ENCODE data around the gene KLHL6. TPM values are rescaled to one million over a fixed set of nuclear protein-coding genes. Genes with fewer than 3 reads are reported as not detected.

KLHL6 gene
- total RNA-seq, 6 donors from 2014 or later: 15.2 to 77.5 (median 25.6) TPM

DNA sequence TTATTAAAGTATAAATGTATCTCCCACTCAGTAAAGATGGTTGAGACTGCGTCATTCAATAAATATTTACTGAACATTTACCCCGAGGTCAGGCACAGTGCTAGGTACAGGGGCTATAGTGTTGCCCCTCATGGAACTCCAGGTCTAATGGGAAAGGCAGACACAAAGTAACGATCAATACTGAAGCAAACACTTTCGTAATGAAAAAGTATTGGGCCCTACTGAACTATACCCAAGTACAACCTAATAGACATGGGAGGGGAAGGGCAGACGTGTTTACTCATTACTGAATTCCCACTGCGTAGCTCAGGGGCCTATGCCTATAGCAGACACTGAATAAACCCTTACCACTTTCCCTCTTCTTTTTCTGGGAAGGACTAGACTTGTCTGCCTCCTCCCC lies 56.9 kb downstream of the KLHL6 start:
- H3K4me1 ChIP-seq: no peaks in the 10 kb centered on the region
- ATAC-seq (ENCODE audit: low FRiP score in 2 of 2) (no peak), DNase-seq (no peak)
- no peaks in the 10 kb centered on the region for H3K9me3 ChIP-seq
- TF ChIP-seq, protein P1, sequence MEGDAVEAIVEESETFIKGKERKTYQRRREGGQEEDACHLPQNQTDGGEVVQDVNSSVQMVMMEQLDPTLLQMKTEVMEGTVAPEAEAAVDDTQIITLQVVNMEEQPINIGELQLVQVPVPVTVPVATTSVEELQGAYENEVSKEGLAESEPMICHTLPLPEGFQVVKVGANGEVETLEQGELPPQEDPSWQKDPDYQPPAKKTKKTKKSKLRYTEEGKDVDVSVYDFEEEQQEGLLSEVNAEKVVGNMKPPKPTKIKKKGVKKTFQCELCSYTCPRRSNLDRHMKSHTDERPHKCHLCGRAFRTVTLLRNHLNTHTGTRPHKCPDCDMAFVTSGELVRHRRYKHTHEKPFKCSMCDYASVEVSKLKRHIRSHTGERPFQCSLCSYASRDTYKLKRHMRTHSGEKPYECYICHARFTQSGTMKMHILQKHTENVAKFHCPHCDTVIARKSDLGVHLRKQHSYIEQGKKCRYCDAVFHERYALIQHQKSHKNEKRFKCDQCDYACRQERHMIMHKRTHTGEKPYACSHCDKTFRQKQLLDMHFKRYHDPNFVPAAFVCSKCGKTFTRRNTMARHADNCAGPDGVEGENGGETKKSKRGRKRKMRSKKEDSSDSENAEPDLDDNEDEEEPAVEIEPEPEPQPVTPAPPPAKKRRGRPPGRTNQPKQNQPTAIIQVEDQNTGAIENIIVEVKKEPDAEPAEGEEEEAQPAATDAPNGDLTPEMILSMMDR (IDR thresholded peaks at IDR 0.05): no peak
- no peak for TF ChIP-seq EP300 (IDR thresholded peaks at IDR 0.05)
- no peak for TF ChIP-seq POLR2A (IDR thresholded peaks at IDR 0.05)
- no peak for TF ChIP-seq POLR2AphosphoS5 (IDR thresholded peaks at IDR 0.05)
- peaks cover 0 to 6% (median 0%) of the 10 kb centered on the region in 4 donors for H3K36me3 ChIP-seq
- WGBS, 2 donors: 85 to 87% methylated on average over 6 of the region's 6 CpGs
- H3K27ac ChIP-seq: no peak overlapping the region
- H3K27me3 ChIP-seq: no peaks in the 10 kb centered on the region
- no peak overlapping the region for H3K4me3 ChIP-seq

DNA sequence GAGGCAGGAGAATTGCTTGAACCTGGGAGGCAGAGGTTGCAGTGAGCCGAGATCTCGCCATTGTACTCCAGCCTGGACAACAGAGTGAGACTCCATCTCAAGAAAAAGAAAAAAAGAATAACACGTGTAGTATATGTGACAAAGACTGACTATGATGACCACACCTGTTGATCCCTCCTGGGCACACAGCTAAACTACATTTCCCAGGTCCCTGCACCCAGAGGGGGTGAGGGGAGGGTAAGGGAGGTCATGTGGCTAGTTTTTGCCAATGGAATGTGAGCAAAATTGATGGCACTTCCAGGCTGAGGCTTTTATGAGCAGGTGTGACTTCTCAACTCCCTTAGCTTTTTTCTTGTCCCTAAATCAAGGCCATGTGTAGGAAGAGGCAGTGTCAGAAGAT lies 58.2 kb downstream of the KLHL6 start:
- Histone ChIP-seq H3K4me3 (no peak overlapping the region), H3K36me3 (peaks cover 0 to 9% (median 4%) of the 10 kb centered on the region in 4 donors), H3K27me3 (no peaks in the 10 kb centered on the region), H3K9me3 (no peaks in the 10 kb centered on the region), H3K27ac (no peak overlapping the region), H3K4me1 (no peaks in the 10 kb centered on the region)
- ATAC-seq (ENCODE audit: low FRiP score in 2 of 2) (no peak), DNase-seq (peak in 1 of 2 donors; percentile 15)
- TF ChIP-seq POLR2AphosphoS5 (IDR thresholded peaks at IDR 0.05) (no peak), POLR2A (IDR thresholded peaks at IDR 0.05) (no peak), EP300 (IDR thresholded peaks at IDR 0.05) (no peak)
- TF ChIP-seq, protein P1 (IDR thresholded peaks at IDR 0.05): no peak
- WGBS, 2 donors: 95 to 96% methylated on average over 3 of the region's 3 CpGs

DNA sequence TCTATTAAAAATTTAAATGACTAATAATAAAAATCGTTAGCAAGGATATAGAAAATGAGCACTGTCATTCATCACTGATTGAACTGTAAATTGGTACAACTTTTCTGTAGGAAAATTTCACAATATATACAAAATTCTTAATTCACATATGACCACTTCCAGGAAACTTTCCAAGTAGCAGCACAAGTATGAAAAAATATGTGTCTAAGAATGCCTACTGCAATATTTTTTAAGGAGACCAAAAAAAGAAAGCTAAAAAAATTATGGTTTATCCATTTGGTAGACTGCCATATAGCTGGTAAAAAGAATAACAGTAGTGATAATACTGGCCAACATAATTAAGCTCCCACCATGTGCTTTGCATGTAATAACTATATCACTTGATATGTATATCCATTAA lies 59.2 kb downstream of the KLHL6 start:
- ATAC-seq (ENCODE audit: low FRiP score in 2 of 2): no peak
- TF ChIP-seq POLR2AphosphoS5 (IDR thresholded peaks at IDR 0.05) (no peak), POLR2A (IDR thresholded peaks at IDR 0.05) (no peak), EP300 (IDR thresholded peaks at IDR 0.05) (no peak)
- TF ChIP-seq, protein P1 (IDR thresholded peaks at IDR 0.05): no peak
- Histone ChIP-seq H3K27ac (no peak overlapping the region), H3K4me1 (peaks cover 0 to 4% (median 0%) of the 10 kb centered on the region in 4 donors), H3K27me3 (no peaks in the 10 kb centered on the region), H3K9me3 (no peaks in the 10 kb centered on the region), H3K36me3 (peaks cover 0 to 18% (median 4%) of the 10 kb centered on the region in 4 donors), H3K4me3 (no peak overlapping the region)
- DNase-seq: no peak
- WGBS, 2 donors: 95 to 100% methylated on average over 1 of the region's 1 CpG

DNA sequence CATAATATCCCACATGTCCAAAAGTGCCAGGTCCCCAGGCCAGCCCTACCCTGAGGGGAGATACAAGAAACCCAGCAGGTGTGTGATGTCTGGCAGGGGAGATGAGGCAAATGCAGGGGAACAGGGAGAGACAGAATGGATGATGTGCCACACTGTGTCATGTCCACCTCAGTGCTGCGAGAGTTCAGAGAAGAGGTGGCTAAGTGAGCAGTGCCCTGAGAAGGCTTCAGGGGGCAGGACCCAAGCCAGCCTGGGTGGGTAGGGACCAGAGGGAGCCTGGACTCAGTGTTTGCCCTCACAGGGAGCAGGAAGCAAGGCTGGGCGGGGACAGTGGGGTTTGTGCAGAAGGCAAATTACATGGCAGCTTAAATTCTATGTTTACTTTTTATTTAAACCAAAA lies 61.2 kb downstream of the KLHL6 start:
- no peak overlapping the region for H3K27ac ChIP-seq
- H3K4me1 ChIP-seq: peaks cover 2 to 19% (median 6%) of the 10 kb centered on the region in 4 donors
- peak in 1 of 2 donors; percentile 15 for DNase-seq
- 85 to 97% methylated on average over 2 of the region's 2 CpGs for WGBS, 2 donors
- H3K27me3 ChIP-seq: no peaks in the 10 kb centered on the region
- no peak overlapping the region for H3K4me3 ChIP-seq
- no peaks in the 10 kb centered on the region for H3K9me3 ChIP-seq
- ATAC-seq (ENCODE audit: low FRiP score in 2 of 2): no peak
- H3K36me3 ChIP-seq: peaks cover 0 to 18% (median 4%) of the 10 kb centered on the region in 4 donors
- no peak for TF ChIP-seq POLR2A (IDR thresholded peaks at IDR 0.05)
- TF ChIP-seq, protein P1 (IDR thresholded peaks at IDR 0.05): no peak
- no peak for TF ChIP-seq EP300 (IDR thresholded peaks at IDR 0.05)
- no peak for TF ChIP-seq POLR2AphosphoS5 (IDR thresholded peaks at IDR 0.05)

All from upper lobe of left lung (tissue), 6 donors.